H9 (cell line): Measurements from ENCODE around the gene TENM3. TPM values are rescaled to one million over a fixed set of nuclear protein-coding genes. Genes with fewer than 3 reads are reported as not detected.

ENCODE experiments used
- DNase-seq: peaks from one replicate; pipeline ENCODE4 v3.0.0-alpha.2; 2017
- H2AFZ ChIP-seq: one replicate; pipeline ENCODE4 v1.6.1; 2013; ENCODE audit warnings: mild to moderate bottlenecking, low read length, control low read depth, moderate library complexity
- H2AK5ac ChIP-seq: 2 replicates; pipeline ENCODE4 v1.6.1; 2013; ENCODE audit warnings: low read length, control low read depth, mixed read lengths; ENCODE audit not compliant: insufficient read length
- H2BK120ac ChIP-seq: one replicate; pipeline ENCODE4 v1.6.1; 2013; ENCODE audit warnings: low read depth, mild to moderate bottlenecking, low read length, control low read depth, inconsistent platforms; ENCODE audit not compliant: poor library complexity, severe bottlenecking
- H2BK12ac ChIP-seq: 2 replicates; pipeline ENCODE4 v1.6.1; 2013; ENCODE audit warnings: low read length, control low read depth, mixed read lengths, low read depth; ENCODE audit not compliant: insufficient read length
- H2BK15ac ChIP-seq: 2 replicates; pipeline ENCODE4 v1.6.1; 2013; ENCODE audit warnings: low read depth, low read length, control low read depth
- H2BK20ac ChIP-seq: one replicate; pipeline ENCODE4 v1.6.1; 2013; ENCODE audit warnings: low read depth, mild to moderate bottlenecking, low read length, control low read depth, inconsistent platforms; ENCODE audit not compliant: poor library complexity, severe bottlenecking
- H2BK5ac ChIP-seq: 2 replicates; pipeline ENCODE4 v1.6.1; 2013; ENCODE audit warnings: low read length, control low read depth, mixed read lengths; ENCODE audit not compliant: insufficient read length
- H3K14ac ChIP-seq: 2 replicates; pipeline ENCODE4 v1.6.1; 2013; ENCODE audit warnings: low read length, control low read depth; ENCODE audit not compliant: insufficient read depth
- H3K18ac ChIP-seq: 2 replicates; pipeline ENCODE4 v1.6.1; 2013; ENCODE audit warnings: low read depth, mild to moderate bottlenecking, mixed read lengths, low read length, control low read depth; ENCODE audit not compliant: insufficient read length
- H3K23ac ChIP-seq: 2 replicates; pipeline ENCODE4 v1.6.1; 2013; ENCODE audit warnings: low read length, control low read depth, mixed read lengths, low read depth; ENCODE audit not compliant: insufficient read length
- H3K23me2 ChIP-seq: 2 replicates; pipeline ENCODE4 v1.6.1; 2013; ENCODE audit warnings: low read depth, mild to moderate bottlenecking, mixed read lengths, low read length, control low read depth; ENCODE audit not compliant: insufficient read length, poor library complexity, severe bottlenecking
- H3K27ac ChIP-seq: 2 replicates; pipeline ENCODE4 v1.5.1; 2013; ENCODE audit warnings: low read length, control low read depth, mixed read lengths, low read depth; ENCODE audit not compliant: insufficient read length
- H3K27me3 ChIP-seq: 2 replicates; pipeline ENCODE4 v1.6.1; 2013; ENCODE audit warnings: low read length, control low read depth, inconsistent platforms; ENCODE audit not compliant: insufficient read depth
- H3K4ac ChIP-seq: 2 replicates; pipeline ENCODE4 v1.6.1; 2013; ENCODE audit warnings: low read depth, mild to moderate bottlenecking, control low read depth, inconsistent platforms, low read length, moderate library complexity
- H3K4me1 ChIP-seq: 2 replicates; pipeline ENCODE4 v1.6.1; 2013; ENCODE audit warnings: low read length, control low read depth, inconsistent platforms; ENCODE audit not compliant: insufficient read depth
- H3K4me2 ChIP-seq: 2 replicates; pipeline ENCODE4 v1.6.1; 2013; ENCODE audit warnings: low read length, control low read depth, mixed read lengths; ENCODE audit not compliant: insufficient read length, insufficient read depth
- H3K56ac ChIP-seq: 2 replicates; pipeline ENCODE4 v1.6.1; 2013; ENCODE audit warnings: low read depth, mild to moderate bottlenecking, mixed read lengths, low read length, control low read depth; ENCODE audit not compliant: insufficient read length
- H3K79me1 ChIP-seq: 2 replicates; pipeline ENCODE4 v1.6.1; 2013; ENCODE audit warnings: low read depth, mild to moderate bottlenecking, moderate library complexity, low read length, control low read depth, inconsistent platforms; ENCODE audit not compliant: insufficient read depth, poor library complexity, severe bottlenecking
- H3K79me2 ChIP-seq: 2 replicates; pipeline ENCODE4 v1.6.1; 2013; ENCODE audit warnings: low read length, control low read depth, inconsistent platforms; ENCODE audit not compliant: insufficient read depth
- H3K9ac ChIP-seq: 2 replicates; pipeline ENCODE4 v1.6.1; 2013; ENCODE audit warnings: low read length, control low read depth, mixed read lengths; ENCODE audit not compliant: insufficient read length; ENCODE audit errors: extremely low read depth
- H3K9me3 ChIP-seq: one replicate; pipeline ENCODE4 v1.6.1; 2013; ENCODE audit warnings: low read depth, low read length, inconsistent platforms; ENCODE audit not compliant: control insufficient read depth
- H3T11ph ChIP-seq: one replicate; pipeline ENCODE4 v1.6.1; 2013; ENCODE audit warnings: mild to moderate bottlenecking, low read length, control low read depth, inconsistent platforms
- H4K20me1 ChIP-seq: one replicate; pipeline ENCODE4 v1.6.1; 2013; ENCODE audit not compliant: control insufficient read depth, insufficient read length, insufficient read depth
- H4K5ac ChIP-seq: 2 replicates; pipeline ENCODE4 v1.6.1; 2013; ENCODE audit warnings: low read depth, mild to moderate bottlenecking, mixed read lengths, low read length, control low read depth; ENCODE audit not compliant: insufficient read length
- H4K8ac ChIP-seq: replicated peaks from 2 replicates; pipeline ENCODE4 v1.6.1; 2013; ENCODE audit warnings: low read length, control low read depth, mixed read lengths, low read depth; ENCODE audit not compliant: insufficient read length
- H4K91ac ChIP-seq: 2 replicates; pipeline ENCODE4 v1.6.1; 2013; ENCODE audit warnings: low read depth, mild to moderate bottlenecking, moderate library complexity, mixed read lengths, low read length, control low read depth; ENCODE audit not compliant: insufficient read length
- H3K27ac Mint-ChIP-seq, 3 experiments: 2 replicates in 2 of 3; 3 replicates in 1 of 3; pipeline ENCODE4 v1.8.0; 2020 to 2021; ENCODE audit warnings: mixed read lengths in 3 of 3, mild to moderate bottlenecking in 1 of 3, moderate library complexity in 1 of 3
- H3K27me3 Mint-ChIP-seq: 2 replicates; pipeline ENCODE4 v1.8.0; 2021; ENCODE audit warnings: low read depth, mild to moderate bottlenecking, moderate library complexity, mixed read lengths
- H3K36me3 Mint-ChIP-seq, 3 experiments: 2 replicates in 2 of 3; 3 replicates in 1 of 3; pipeline ENCODE4 v1.8.0; 2020 to 2021; ENCODE audit warnings: low read depth in 3 of 3, mixed read lengths in 3 of 3; ENCODE audit not compliant: insufficient read depth in 1 of 3
- H3K4me1 Mint-ChIP-seq, 2 experiments: 2 replicates each; pipeline ENCODE4 v1.8.0; 2020; ENCODE audit warnings: mixed read lengths in 2 of 2
- H3K4me3 Mint-ChIP-seq, 2 experiments: 2 replicates in 1 of 2; 3 replicates in 1 of 2; pipeline ENCODE4 v1.8.0; 2020 to 2021; ENCODE audit warnings: mild to moderate bottlenecking in 2 of 2, mixed read lengths in 2 of 2, moderate library complexity in 1 of 2
- H3K9me3 Mint-ChIP-seq, 2 experiments: 2 replicates in 1 of 2; 3 replicates in 1 of 2; pipeline ENCODE4 v1.8.0; 2020; ENCODE audit warnings: mild to moderate bottlenecking in 2 of 2, mixed read lengths in 2 of 2, moderate library complexity in 1 of 2
- WGBS: extraction: QIAGEN DNeasy Blood & Tissue Kit; methylation state at CpG from one replicate; pipeline ENCODE4 v1.1.7; 2013; ENCODE audit warnings: missing lambda C conversion rate, low lambda C conversion rate, mixed read lengths; ENCODE audit not compliant: insufficient read length; ENCODE audit errors: extremely low coverage; 5-methylcytosine and 5-hydroxymethylcytosine counted together
- total RNA-seq: library from RNA; stranded (reverse); gene quantifications from 2 replicates; pipeline ENCODE4 v1.2.1, GENCODE V29; 2021
- TF ChIP-seq, protein P1 (sequence below): fragments of 200-600 bp; sonication (generic); conservative IDR thresholded peaks from 3 replicates; pipeline ENCODE4 v1.8.0; 2021; ENCODE audit warnings: antibody characterized with exemption, mild to moderate bottlenecking

The TENM3 gene
- total RNA-seq, 1 experiment from 2014 or later: 49.6 TPM

DNA sequence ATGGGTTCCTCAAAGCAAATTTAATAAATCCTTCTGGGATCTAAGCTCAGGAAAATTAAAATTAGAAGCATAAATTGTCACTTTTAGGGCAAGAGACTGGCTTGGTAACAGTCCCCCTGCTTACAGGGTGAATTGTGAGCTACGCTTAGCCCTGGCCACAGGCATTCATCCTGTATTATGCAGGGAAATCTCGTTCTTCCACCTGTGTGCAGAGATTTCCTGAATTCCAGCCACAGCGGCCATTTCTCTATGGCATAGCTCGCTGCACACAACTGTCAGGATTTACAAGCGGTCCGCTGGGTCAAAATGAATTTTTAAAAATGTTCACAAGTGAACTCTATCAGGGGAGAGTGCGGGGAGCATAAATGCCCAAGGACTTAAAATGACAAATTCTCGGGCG, 562.1 kb downstream of the TENM3 start:
- H2BK12ac ChIP-seq: no peak overlapping the region
- no CpG with 5 or more reads among the region's 9 CpGs for WGBS
- no peak overlapping the region for H4K5ac ChIP-seq
- no peak overlapping the region for H3K18ac ChIP-seq
- H3K4me1 ChIP-seq: no peaks in the 10 kb centered on the region
- H3K9me3 ChIP-seq: no peaks in the 10 kb centered on the region
- H3K56ac ChIP-seq: no peak overlapping the region
- DNase-seq: no peak
- no peak overlapping the region for H4K91ac ChIP-seq
- H3T11ph ChIP-seq: no peak overlapping the region
- H3K27ac ChIP-seq: no peak overlapping the region
- TF ChIP-seq, protein P1, sequence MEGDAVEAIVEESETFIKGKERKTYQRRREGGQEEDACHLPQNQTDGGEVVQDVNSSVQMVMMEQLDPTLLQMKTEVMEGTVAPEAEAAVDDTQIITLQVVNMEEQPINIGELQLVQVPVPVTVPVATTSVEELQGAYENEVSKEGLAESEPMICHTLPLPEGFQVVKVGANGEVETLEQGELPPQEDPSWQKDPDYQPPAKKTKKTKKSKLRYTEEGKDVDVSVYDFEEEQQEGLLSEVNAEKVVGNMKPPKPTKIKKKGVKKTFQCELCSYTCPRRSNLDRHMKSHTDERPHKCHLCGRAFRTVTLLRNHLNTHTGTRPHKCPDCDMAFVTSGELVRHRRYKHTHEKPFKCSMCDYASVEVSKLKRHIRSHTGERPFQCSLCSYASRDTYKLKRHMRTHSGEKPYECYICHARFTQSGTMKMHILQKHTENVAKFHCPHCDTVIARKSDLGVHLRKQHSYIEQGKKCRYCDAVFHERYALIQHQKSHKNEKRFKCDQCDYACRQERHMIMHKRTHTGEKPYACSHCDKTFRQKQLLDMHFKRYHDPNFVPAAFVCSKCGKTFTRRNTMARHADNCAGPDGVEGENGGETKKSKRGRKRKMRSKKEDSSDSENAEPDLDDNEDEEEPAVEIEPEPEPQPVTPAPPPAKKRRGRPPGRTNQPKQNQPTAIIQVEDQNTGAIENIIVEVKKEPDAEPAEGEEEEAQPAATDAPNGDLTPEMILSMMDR: no peak
- H3K23me2 ChIP-seq: peaks cover 11% of the 10 kb centered on the region
- no peak overlapping the region for H2BK5ac ChIP-seq
- H2BK15ac ChIP-seq: no peak overlapping the region
- H3K27me3 Mint-ChIP-seq: peaks cover 15% of the 10 kb centered on the region
- H4K20me1 ChIP-seq: no peaks in the 10 kb centered on the region
- no peak overlapping the region for H2AFZ ChIP-seq
- H3K4me3 Mint-ChIP-seq: no peak overlapping the region
- no peak overlapping the region for H2BK120ac ChIP-seq
- no peak overlapping the region; a peak in 1 of 7 replicates for H3K27ac Mint-ChIP-seq
- no peak overlapping the region for H3K4ac ChIP-seq
- no peaks in the 10 kb centered on the region for H3K79me1 ChIP-seq
- H3K36me3 Mint-ChIP-seq: peaks cover 5% of the 10 kb centered on the region in 3 experiments; a peak in 6 of 7 replicates
- H3K23ac ChIP-seq: no peak overlapping the region
- no peaks in the 10 kb centered on the region for H3K27me3 ChIP-seq
- no peak overlapping the region for H3K9ac ChIP-seq
- H3K79me2 ChIP-seq: no peaks in the 10 kb centered on the region
- no peak overlapping the region for H3K14ac ChIP-seq
- peaks cover 27 to 28% of the 10 kb centered on the region in 2 experiments for H3K4me1 Mint-ChIP-seq
- H3K4me2 ChIP-seq: no peak overlapping the region
- H3K9me3 Mint-ChIP-seq: peaks cover 4 to 7% of the 10 kb centered on the region in 2 experiments; a peak in 4 of 5 replicates
- H2AK5ac ChIP-seq: no peak overlapping the region
- no peak overlapping the region for H2BK20ac ChIP-seq
- H4K8ac ChIP-seq: no peak overlapping the region
